Left ventricle myocardium inferior (tissue), 1 donor: Measurements from ENCODE around the gene BTG4. TPM values are rescaled to one million over a fixed set of nuclear protein-coding genes. Genes with fewer than 3 reads are reported as not detected.

Experiments
- DNase-seq: peaks from one replicate; pipeline ENCODE4 v3.0.0-alpha.2; 2020
- H3K27ac ChIP-seq: fragments of 200-600 bp; replicated peaks from 2 replicates; pipeline ENCODE4 v1.8.0; 2021
- H3K27me3 ChIP-seq: fragments of 200-600 bp; 2 replicates; pipeline ENCODE4 v1.8.0; 2021; ENCODE audit warnings: low read depth
- H3K36me3 ChIP-seq: fragments of 200-600 bp; 2 replicates; pipeline ENCODE4 v1.8.0; 2021
- H3K4me1 ChIP-seq: fragments of 200-600 bp; 2 replicates; pipeline ENCODE4 v1.8.0; 2021
- H3K4me3 ChIP-seq: fragments of 200-600 bp; 2 replicates; pipeline ENCODE4 v1.8.0; 2021; ENCODE audit warnings: mild to moderate bottlenecking, moderate library complexity
- H3K9me3 ChIP-seq: fragments of 200-600 bp; replicated peaks from 2 replicates; pipeline ENCODE4 v1.8.0; 2021
- CTCF ChIP-seq: fragments of 200-600 bp; IDR thresholded peaks from 2 replicates; pipeline ENCODE4 v1.8.0; 2021; ENCODE audit warnings: antibody characterized with exemption, mild to moderate bottlenecking, borderline replicate concordance
- intact Hi-C: fragments of 100-400 bp; cut with micrococcal nuclease; formaldehyde crosslinking; loops from one replicate; pipeline ENCODE4 v1.11.0; 2022
- total RNA-seq: library from RNA; stranded (reverse); fragmentation: NEBNext Ultra II Directional; extraction: Animal tissue kit (Norgen Biotek cat#: 25700); gene quantifications from one replicate; pipeline ENCODE4 v1.2.1, GENCODE V29; 2021
- donor health status: DM: no; HTN: yes; CAD: no; lungs with severe emphysema.

Gene BTG4
- total RNA-seq, 1 donor from 2014 or later = not detected

- intact Hi-C loops = no loop called here
- no peak for DNase-seq
- H3K4me1 ChIP-seq = no peaks in the 10 kb centered on the region
- no peaks in the 10 kb centered on the region for H3K27me3 ChIP-seq
- H3K27ac ChIP-seq = no peak overlapping the region
- H3K4me3 ChIP-seq = no peak overlapping the region
- no peaks in the 10 kb centered on the region for H3K9me3 ChIP-seq
- no peak for TF ChIP-seq CTCF
- no peaks in the 10 kb centered on the region for H3K36me3 ChIP-seq
Measured at GRCh38 chr11:111521135-111521534, 8.9 kb upstream of the BTG4 start.

GRCh38 chr11:111520560-111520959 is 8.4 kb upstream of the BTG4 start:
- Histone ChIP-seq H3K27ac (no peak overlapping the region), H3K4me1 (no peaks in the 10 kb centered on the region), H3K27me3 (no peaks in the 10 kb centered on the region), H3K9me3 (no peaks in the 10 kb centered on the region), H3K36me3 (no peaks in the 10 kb centered on the region), H3K4me3 (no peak overlapping the region)
- DNase-seq = no peak
- intact Hi-C loops = no loop called here
- TF ChIP-seq CTCF = no peak

- Histone ChIP-seq H3K36me3 (no peaks in the 10 kb centered on the region), H3K9me3 (no peaks in the 10 kb centered on the region), H3K4me3 (no peak overlapping the region), H3K27ac (no peak overlapping the region), H3K4me1 (peaks cover 10% of the 10 kb centered on the region), H3K27me3 (peaks cover 14% of the 10 kb centered on the region)
- no peak for TF ChIP-seq CTCF
- no peak for DNase-seq
- intact Hi-C loops = no loop called here
Measured at GRCh38 chr11:111518668-111519067, 6.5 kb upstream of the BTG4 start.

GRCh38 chr11:111515591-111515990 is 3.4 kb upstream of the BTG4 start:
- TF ChIP-seq CTCF = no peak
- Histone ChIP-seq H3K27me3 (peaks cover 45% of the 10 kb centered on the region), H3K36me3 (no peaks in the 10 kb centered on the region), H3K27ac (no peak overlapping the region), H3K9me3 (no peaks in the 10 kb centered on the region), H3K4me3 (no peak overlapping the region), H3K4me1 (peaks cover 23% of the 10 kb centered on the region)
- intact Hi-C loops = no loop called here
- no peak for DNase-seq

GRCh38 chr11:111514216-111515031 is 2.2 kb upstream of the BTG4 start, which contains the start of gene HOATZ:
Gene HOATZ (plus strand): TSS chr11:111514778. CDS start chr11:111514785, 7 bp downstream.
- DNase-seq = no peak

More at GRCh38 chr11:111514216-111515031, 2.2 kb upstream of the BTG4 start, which contains the start of gene HOATZ:
- Histone ChIP-seq H3K4me1 (peaks cover 23% of the 10 kb centered on the region), H3K36me3 (no peaks in the 10 kb centered on the region), H3K27me3 (peaks cover 56% of the 10 kb centered on the region), H3K9me3 (no peaks in the 10 kb centered on the region), H3K4me3 (peak within 1 kb of the TSS; percentile 27), H3K27ac (no peak within 1 kb of the TSS)
- TF ChIP-seq CTCF = no peak
- intact Hi-C loops = no loop called here
